DMS53 treated with DMSO at 0.1 percent for 48 hours (cell line): Measurements from ENCODE around the gene LSM7.
A peak's percentile ranks its signal among the peaks of the same experiment; 100 is the strongest.

Experiments used
- DNase-seq: peaks from one replicate; lab custom pipeline; 2025; ENCODE audit not compliant: unreplicated experiment; lab: John Stamatoyannopoulos, UW

The LSM7 gene

DNA sequence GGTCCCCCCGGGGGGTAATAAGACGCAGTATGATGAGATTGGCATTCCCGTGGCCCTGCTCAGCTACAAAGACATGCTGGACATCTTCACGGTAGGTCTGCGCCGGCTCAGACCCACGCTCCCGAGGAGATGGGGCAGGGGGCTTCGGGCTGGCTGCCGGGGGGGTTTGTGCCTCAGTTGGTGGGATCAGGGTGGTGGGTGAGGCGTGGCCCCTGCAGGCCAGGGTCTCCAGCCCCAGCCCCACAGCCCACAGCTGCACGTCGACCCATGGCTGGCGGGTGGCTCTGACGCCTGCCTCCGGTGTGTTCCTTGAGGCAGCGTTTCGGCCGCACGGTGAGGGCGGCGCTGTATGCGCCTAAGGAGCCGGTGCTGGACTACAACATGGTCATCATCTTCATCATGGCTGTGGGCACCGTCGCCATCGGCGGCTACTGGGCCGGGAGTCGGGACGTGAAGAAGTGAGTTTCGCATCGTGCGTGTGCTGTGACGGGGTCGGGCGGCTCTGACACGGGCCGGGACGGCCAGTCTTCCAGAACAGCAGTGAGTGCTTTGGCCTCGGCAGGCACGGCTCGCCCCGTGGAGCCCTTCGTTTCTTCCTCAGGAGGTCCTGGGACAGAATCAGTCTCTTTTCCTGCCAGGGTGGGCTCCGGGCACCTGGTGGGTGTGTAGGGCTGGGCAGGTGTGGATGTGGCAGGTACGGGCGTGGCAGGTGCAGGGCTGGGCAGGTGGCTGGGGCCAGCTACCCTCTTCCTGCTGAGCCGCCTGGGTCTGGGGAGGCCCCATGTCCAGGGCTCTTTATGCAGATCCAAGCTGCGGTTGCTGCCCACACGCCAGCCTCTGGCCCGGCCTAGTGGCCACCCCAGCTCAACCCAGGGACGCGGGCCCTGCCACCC lies 10.6 kb upstream of the LSM7 start:
- DNase-seq = no peak

DNA sequence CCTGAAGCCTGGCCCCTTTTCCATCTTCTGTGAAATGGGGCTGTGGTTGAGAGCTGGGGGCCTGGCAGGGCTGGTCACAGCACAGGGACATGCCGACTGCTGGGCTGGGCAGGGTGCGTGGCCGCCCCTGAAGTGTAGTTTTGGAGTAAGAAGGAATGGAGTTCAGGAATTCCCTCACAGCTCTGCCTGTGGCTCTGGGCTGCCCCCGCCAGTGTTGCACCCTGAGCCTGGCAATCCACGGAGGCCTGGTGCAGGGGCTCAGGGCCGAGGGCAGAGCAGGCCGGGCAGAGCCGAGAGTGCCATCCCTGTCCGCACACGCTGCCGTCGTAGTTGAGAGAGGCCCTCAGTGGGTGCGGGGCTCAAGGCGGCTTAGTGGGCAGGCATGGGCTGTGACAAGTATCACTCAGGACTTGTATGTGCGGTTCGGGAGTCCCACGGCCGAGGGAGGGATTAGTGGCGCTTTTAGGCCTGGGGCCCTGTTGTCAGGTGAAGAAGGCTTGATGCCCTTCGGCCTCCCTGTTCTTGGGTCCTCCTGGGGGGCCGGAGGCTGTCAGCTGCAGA lies 9.7 kb upstream of the LSM7 start:
- no peak for DNase-seq

DNA sequence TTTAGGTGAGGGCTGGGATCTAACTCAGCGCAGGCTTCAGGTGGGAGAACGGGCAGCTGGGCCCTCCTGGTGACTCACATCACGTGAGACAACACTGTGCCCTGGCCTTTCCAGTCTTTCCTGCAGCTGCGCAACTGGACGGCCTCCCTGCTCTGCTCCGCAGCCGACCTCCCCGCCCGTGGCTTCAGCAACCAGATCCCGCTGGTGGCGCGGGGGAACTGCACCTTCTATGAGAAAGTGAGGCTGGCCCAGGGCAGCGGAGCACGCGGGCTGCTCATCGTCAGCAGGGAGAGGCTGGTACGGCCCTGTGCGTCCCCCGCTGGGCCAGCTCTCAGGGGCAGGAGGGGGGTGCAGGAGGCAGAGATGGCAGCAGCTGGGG lies 8.9 kb upstream of the LSM7 start:
- peak; percentile 34 for DNase-seq

DNA sequence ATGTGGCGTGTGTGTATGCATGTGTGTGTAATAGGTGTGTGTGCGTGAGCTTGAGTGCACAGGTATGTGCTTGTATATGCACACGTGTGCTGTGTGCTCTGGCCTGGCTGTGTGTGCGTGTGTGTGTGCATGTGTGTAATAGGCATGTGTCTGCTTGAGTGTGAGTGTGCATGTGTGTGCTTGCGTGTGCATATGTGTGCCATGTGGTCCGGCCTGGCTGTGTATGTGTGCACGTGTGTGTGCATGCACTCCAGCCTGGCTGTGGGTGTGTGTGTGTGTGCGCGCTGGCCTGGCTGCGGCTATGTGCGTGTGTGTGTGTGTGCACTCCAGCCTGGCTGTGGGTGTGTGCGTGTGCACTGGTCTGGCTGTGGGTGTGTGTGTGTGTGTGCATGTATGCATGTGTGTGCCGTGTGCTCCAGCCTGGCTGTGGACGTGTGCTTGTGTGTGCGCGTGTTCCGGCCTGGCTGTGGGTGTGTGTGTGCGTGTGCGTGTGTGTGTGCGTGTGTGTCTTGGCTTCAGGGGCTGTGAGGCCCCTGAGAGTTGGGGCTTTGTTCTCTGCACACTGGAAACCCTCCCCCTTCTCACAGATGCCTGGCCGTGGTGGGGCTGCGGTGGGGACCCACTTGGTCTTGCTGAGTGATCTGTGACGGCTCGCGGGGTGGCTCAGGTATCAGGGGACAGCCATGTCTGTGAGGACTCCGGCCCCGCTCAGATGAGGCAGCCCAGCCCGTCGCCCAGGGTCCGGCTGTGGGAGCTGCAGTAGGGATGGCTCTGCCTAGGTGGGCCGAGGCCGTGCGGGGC lies 8.3 kb upstream of the LSM7 start:
- DNase-seq = no peak

DNA sequence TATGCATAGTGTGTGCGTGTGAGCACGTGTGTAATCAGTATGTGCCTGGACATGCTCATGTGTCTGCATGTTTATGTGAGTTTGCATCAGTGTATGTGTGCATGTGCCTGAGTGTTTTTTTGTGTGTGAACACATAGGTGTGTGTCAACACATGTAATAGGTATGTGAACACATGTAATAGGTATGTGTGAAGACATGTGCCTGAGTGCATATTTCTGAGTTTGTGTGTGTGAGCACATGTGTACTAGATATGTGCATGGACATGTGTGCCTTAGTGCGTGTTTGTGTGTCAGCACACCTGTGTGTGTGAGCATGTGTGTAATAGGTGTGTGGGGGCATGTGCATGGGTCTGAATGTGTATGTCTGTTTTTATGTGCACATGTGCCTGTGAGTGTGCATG lies 7.5 kb upstream of the LSM7 start:
- DNase-seq = no peak

DNA sequence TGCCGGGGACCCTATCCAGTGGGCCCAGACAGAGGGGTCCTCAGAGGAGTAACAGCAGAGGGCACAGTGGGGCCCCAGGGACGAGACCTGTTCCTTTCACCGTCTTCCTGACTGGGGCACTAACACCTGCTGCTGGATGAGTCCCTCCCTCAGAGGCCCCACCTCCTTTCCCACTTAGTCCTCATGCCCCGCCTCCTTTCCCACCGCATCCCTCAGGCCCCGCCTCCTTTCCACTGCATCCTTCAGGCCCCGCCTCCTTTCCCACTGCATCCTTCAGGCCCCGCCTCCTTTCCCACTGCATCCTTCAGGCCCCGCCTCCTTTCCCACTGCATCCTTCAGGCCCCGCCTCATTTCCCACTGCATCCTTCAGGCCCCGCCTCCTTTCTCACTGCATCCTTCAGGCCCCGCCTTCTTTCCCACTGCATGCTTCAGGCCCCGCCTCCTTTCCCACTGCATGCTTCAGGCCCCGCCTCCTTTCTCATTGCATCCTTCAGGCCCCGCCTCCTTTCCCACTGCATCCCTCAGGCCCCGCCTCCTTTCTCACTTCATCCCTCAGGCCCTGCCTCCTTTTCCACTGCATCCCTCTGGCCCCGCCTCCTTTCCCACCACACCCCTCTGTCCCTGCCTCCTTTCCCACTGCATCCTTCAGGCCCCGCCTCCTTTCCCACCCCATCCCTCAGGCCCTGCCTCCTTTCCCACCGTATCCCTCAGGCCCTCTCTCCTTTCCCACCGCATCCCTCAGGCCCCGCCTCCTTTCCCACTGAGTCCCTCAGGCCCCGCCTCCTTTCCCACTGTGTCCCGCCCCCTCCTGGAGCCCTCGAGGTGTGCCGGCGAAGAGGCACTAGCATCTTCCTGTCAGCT lies 6.8 kb upstream of the LSM7 start:
- no peak for DNase-seq

DNA sequence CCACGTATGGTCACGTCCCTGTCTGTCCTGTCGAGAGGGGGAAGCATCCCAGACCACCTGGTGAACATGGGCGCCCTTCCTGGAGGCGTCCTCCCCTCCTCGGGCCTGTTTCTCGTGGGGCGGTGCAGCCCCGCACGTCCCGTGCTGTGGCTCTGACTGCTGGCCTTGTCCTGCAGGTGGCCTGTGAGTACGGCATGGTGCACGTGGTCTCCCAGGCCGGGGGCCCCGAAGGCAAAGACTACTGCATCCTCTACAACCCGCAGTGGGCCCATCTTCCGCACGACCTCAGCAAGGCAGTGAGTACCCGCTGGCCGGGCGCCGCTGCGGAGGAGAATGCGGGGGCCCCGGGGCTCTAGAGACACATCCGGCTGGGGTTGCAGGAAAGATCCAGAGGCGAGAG lies 6.0 kb upstream of the LSM7 start:
- no peak for DNase-seq

DNA sequence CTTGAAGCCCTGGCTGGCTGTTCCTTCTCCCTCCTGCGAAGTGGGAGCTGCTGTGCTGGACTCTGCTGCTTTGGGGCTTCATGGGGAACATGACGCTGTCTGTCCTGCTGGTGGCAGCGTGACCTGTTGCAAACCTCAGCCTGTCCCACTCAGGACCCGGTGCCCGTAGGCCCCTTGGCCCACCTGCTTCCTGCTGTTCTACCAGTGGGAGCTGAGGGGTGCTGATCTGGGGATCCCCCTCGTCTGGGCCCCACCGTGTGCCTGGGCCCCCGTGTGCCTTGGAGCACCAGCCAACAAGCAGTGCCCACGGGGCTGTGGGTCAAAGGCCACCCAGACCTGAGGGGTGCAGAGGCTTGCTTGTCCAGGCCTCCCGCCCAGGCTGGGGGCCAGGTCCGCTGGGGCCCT lies 5.4 kb upstream of the LSM7 start:
- DNase-seq = no peak

DNA sequence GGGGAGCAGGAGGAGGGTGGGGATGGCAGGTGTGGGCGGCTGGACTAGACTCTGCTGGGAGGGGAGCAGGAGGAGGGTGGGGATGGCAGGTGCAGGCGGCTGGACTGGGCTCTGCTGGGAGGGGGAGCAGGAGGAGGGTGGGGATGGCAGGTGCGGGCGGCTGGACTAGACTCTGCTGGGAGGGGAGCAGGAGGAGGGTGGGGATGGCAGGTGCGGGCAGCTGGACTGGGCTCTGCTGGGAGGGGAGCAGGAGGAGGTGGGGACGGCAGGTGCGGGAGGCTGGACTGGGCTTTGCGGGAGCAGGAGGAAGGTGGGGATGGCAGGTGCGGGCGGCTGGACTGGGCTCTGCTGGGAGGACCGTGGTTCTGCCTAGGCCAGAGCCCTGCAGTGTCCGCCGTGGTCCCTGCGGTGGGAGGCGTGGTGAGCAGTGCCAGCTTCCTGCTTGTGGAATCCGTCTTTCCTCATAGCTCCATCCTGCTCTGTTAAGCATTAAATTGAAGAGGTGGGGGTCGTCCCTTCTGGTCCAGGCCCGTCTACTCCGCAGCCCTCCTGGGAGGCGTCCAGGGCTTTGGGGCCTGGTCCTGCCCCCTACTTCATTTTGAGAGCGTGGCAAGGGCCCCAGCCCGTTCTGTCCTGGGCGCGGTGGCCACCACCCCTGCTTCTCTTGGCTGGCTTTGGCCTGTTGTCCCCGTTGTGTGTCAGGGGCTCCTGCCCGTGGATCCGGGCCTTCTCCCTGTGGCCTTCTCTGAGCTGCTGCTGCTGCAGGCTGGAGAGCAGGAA lies 4.8 kb upstream of the LSM7 start:
- peak; percentile 71 for DNase-seq

DNA sequence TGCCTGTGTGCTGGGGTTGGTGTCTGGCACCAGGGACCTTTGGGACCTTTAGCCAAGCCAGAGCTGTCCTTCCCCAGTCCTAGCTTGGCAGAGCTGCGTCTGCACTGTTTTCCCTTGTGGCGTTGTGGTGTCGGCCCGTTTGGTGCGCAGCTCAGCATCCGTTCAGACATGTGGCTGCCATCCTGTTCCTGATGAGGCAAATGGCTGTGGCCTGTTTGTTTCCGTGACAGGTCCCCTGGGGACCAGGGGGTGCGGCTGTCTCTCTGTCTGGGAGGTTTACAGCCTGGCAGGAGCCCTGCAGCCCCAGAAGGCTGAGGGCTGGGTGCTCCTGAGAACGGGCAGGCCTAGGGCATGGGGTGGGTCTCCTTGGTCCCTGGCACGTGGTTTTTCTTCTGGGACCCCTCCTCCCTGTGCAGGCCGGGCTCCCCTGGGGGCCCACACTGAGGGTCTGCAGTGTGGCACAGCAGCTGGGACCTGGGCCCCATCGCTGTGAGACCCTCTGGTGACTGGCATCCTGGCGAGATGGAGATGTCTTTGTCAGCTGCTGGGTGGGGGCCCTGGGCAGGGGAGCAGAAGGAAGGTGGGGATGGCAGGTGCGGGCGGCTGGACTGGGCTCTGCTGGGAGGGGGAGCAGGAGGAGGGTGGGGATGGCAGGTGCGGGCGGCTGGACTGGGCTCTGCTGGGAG lies 4.1 kb upstream of the LSM7 start:
- DNase-seq = peak; percentile 59

DNA sequence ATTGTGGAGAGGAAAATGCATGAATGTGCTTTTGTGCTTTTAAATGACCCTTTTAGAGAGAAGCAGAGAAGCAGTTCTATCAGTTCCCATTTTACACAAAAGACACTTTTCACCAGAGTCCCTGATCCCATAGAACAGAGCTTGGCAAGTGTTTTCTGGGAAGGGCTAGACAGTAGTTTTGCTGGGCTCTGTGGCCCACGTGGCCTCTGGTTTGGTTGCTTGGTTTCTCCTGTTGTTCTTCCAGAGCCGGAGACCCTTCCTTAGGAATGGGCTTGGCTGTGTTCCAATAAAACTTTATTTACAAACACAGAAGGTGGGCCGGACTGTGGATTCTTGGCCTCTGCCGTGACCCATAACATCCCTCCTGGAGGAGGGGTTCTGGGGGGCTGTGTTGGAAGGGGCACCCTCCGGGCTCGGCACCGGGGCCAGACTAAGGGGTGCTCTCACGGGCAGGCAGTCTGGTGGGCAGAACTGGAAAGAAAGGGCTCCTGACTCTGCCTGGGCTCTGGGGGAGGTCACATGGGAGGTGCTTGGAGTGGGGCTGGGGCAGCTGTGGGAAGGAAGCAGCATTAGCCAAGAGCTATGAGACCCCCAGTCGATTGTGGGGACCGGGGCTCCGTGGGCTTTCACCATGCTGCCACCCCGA lies 3.3 kb upstream of the LSM7 start:
- DNase-seq = no peak

DNA sequence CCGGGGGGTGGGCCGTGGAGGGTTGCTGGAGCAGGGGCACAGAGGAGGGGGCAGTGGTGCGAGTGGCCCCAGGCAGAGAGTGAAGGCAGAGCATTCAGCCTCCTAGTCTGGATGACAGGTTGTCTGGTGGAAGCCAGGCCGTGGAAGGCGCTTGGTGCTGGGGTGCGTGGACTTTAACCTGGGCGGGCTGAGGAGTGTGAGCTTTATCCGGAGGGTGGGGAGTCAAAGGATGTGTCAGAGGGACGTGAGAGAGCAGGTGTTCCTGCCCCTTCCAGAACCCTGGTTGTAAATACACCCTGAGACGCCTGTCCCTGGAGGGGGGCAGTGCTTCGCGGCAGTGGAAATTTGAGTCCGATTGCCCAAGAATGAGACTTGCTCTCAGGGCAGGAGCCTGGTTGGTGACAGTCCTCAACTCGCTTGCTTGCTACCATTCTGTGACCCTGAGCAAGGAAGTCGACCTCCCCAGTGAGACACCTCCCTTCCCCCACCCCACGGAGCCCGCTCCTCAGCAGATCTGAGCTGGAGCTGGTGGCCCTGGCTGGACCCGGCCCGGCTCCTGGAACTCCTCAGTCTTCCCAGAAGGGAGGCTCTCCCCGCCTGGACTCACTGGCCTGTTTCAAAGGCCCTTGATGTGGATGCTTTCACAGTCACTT lies 2.4 kb upstream of the LSM7 start:
- peak; percentile 78 for DNase-seq

DNA sequence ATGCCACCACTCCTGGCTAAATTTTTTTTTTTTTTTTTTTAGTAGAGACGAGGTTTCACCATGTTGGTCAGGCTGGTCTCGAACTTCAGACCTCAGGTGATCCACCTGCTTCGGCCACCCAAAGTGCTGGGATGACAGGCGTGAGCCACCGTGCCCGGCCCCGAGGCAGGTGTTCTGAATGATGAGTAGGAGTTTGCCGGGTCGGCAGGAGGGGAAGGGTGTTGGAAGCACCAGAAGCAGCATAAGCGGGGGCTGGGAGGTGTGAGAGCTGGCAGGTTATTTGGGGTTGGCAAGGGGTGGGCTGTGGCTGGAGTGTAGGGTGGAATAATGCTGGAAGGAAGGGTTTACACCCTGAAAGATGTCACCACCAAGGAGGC lies 1.9 kb upstream of the LSM7 start:
- DNase-seq = no peak

DNA sequence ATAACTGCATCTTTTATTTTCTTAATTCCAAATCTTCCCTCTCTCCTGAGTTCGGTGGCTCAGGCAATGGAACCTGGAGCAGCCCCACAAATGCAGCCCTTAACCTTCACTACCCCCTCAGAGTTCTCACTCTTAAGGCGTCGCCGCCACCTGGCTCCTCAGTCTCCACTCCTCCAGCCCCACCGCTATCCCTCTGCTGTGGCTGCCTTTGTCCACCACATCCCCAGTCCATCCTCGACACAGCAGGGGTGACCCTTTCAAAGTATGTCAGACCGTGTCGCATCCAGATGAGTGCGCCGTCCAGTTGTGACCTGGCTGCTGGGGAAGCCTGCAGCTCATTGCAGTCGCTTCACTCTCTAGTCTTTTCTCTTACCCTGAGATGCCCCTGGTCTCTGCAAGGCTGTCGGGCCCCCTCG lies 1.1 kb upstream of the LSM7 start:
- DNase-seq = no peak

DNA sequence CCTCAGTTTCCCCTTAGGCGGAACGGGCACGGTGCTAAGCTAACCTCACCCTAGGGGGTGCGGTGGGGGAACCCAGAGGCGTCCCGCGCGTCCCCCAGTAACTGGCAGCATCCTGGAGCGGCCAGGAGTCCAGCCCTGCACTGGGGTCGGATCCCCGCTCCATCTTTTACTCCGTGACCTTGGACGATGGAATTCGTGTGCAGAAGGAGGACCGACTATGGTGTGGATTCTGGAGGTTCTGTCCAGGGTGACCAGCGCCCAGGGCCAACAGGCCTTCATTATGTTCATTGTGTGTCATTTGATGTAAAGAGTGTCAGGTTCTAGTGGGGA lies 728 bp upstream of the LSM7 start:
- DNase-seq = no peak

DNA sequence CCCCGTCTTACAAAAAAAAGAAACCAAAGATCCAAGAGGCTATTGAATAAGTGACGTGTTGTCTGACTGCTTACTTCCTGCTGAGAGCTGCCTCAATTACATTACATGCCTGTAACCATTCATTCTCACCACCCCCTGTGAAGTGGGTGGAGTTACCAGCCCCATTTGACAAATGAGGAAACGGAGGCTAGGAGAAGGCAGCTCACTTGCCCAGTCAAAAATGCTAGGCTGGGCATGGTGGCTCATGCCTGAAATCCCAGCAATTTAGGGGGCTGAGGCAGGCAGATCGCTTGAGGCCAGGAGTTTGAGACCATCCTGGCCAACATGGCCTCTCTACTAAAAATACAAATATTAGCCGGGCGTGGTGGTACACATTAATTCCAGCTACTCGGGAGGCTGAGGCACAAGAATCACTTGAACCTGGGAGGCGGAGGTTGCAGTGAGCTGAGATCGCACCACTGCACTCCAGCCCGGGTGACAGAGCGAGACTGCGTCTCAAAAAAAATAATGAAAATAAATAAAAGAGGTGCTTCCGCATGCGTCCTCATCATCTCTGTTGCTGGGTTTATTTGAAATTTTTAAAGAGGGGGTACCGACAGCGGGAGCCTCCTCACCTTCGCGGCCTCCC lies 499 bp downstream of the LSM7 start:
- DNase-seq = no peak

DNA sequence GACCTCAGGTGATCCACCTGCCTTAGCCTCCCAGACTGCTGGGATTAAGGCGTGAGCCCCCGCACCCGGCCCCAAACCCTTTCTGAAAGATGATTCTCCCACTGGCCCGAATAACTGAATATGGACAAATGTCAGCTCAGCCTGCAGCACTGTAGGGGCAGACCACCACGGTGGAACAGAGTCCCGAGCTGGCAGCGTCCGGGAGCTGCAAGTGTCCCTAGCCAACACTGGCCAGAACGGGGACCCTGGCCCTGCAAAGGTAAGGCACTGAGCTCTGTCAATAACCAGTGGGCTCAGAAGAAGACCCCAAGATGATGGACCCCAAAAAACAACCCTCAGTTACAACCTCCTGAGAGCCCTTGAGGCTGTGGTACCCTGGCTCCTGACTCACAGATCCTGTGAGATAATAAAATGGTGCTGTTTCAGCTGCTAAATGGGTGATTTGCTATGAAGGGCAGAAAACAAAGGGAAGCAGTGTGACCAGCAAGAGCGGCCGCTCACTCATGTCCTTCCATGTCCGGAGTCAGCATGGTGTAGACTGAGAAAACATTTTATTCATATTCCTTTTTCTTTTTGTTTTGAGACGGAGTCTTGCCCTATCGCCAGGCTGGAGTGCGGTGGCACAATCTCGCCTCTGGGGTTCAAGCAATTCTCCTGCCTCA lies 1.6 kb downstream of the LSM7 start:
- no peak for DNase-seq
